HCT116 (cell line): ENCODE data around the gene DYRK1B. TPM values are rescaled to one million over a fixed set of nuclear protein-coding genes. Genes with fewer than 3 reads are reported as not detected.

Source experiments
- ATAC-seq: fragments of 200-7000 bp; cut with Tn5 transposase; 2 replicates; pipeline ENCODE4 v1.9.1; 2020; ENCODE audit warnings: mild to moderate bottlenecking, moderate library complexity
- BruUV-seq: library from RNA; stranded (reverse); fragments of 400-500 nt; replicated peaks from 2 replicates; lab custom pipeline; 2021; lab: Mats Ljungman, UMichigan
- CTCF ChIA-PET: fragments of 300-600 bp; sonication (Branson Sonifier 250); formaldehyde crosslinking; loops from one replicate; lab custom pipeline; 2021; ENCODE audit warnings: antibody characterized with exemption; lab: Charles Lee
- POLR2A ChIA-PET: fragments of 300-600, 350-600 bp; sonication (Branson Sonifier 250); formaldehyde crosslinking; loops from one replicate; lab custom pipeline; 2021; ENCODE audit warnings: antibody characterized with exemption; lab: Charles Lee
- RAD21 ChIA-PET, 2 experiments: fragments of 300-600 bp; sonication (Branson Sonifier 250); formaldehyde crosslinking; loops; one replicate each; lab custom pipeline; 2023; ENCODE audit warnings: low total read pairs in 2 of 2; ENCODE audit not compliant: uncharacterized antibody in 2 of 2, unreplicated experiment in 2 of 2, low non-redundant PET in 1 of 2; lab: Charles Lee
- DNase-seq: peaks from one replicate; pipeline ENCODE4 v3.0.0-alpha.2; 2010; ENCODE audit warnings: low read depth, low spot score
- H2AFZ ChIP-seq: fragments of 200-600 bp; shearing (Covaris generic), sonication (generic); 2 replicates; pipeline ENCODE4 v1.6.1; 2017; ENCODE audit warnings: low read depth, mixed run types, mixed read lengths, antibody characterized with exemption, low read length; ENCODE audit not compliant: poor library complexity, severe bottlenecking
- H3K27ac ChIP-seq: 2 replicates; pipeline ENCODE4 v1.5.1; 2012; ENCODE audit warnings: low read depth, low read length
- H3K27me3 ChIP-seq: fragments of 200-600 bp; sonication (generic); 2 replicates; pipeline ENCODE4 v1.6.1; 2016; ENCODE audit warnings: mixed run types, low read length, mixed read lengths; ENCODE audit not compliant: insufficient read depth
- H3K36me3 ChIP-seq, 2 experiments: fragments of 200-500 bp in 1 of 2; fragments of 200-600 bp in 1 of 2; sonication (Bioruptor generic) in 1 of 2; sonication (generic) in 1 of 2; 2 replicates each; pipeline versions ENCODE4 v1.5.1 to v1.6.1; 2014 to 2016; ENCODE audit warnings: low read length in 2 of 2, inconsistent platforms in 1 of 2, mixed read lengths in 1 of 2, mixed run types in 1 of 2; ENCODE audit not compliant: insufficient read depth in 2 of 2, control insufficient read depth in 1 of 2
- H3K4me1 ChIP-seq, 2 experiments: fragments of 200-600 bp in 1 of 2; sonication (generic) in 1 of 2; 2 replicates each; pipeline versions ENCODE4 v1.5.1 to v1.6.1; 2012 to 2017; ENCODE audit warnings: low read length in 2 of 2, inconsistent platforms in 1 of 2, mild to moderate bottlenecking in 1 of 2, mixed read lengths in 1 of 2, mixed run types in 1 of 2, moderate library complexity in 1 of 2; ENCODE audit not compliant: insufficient read depth in 2 of 2, control insufficient read depth in 1 of 2
- H3K4me2 ChIP-seq: fragments of 200-600 bp; sonication (generic); 2 replicates; pipeline ENCODE4 v1.6.1; 2017; ENCODE audit warnings: mixed run types, low read length, mixed read lengths
- H3K4me3 ChIP-seq, 2 experiments: fragments of 200-600 bp in 1 of 2; sonication (generic) in 1 of 2; replicated peaks in 1 of 2; 2 replicates each; pipeline ENCODE4 v1.5.1; 2011 to 2016; ENCODE audit warnings: low read length in 2 of 2, control low read depth in 1 of 2, low read depth in 1 of 2, mild to moderate bottlenecking in 1 of 2, mixed read lengths in 1 of 2, mixed run types in 1 of 2
- H3K79me2 ChIP-seq: fragments of 200-600 bp; sonication (generic); 2 replicates; pipeline ENCODE4 v1.6.1; 2017; ENCODE audit warnings: mild to moderate bottlenecking, mixed run types, low read length, moderate library complexity, mixed read lengths; ENCODE audit not compliant: insufficient read depth
- H3K9ac ChIP-seq: fragments of 200-600 bp; sonication (generic); 2 replicates; pipeline ENCODE4 v1.6.1; 2016; ENCODE audit warnings: low read length, mixed read lengths
- H3K9me2 ChIP-seq: fragments of 200-600 bp; sonication (generic), shearing (Covaris generic); 2 replicates; pipeline ENCODE4 v1.6.1; 2017; ENCODE audit warnings: mixed run types, mild to moderate bottlenecking, moderate library complexity; ENCODE audit not compliant: insufficient read depth
- H3K9me3 ChIP-seq, 2 experiments: fragments of 200-500 bp in 1 of 2; fragments of 200-600 bp in 1 of 2; sonication (Bioruptor generic) in 1 of 2; sonication (generic) in 1 of 2; 2 replicates each; pipeline ENCODE4 v1.6.1; 2014 to 2017; ENCODE audit warnings: low read length in 2 of 2, mixed read lengths in 2 of 2, inconsistent platforms in 1 of 2, low read depth in 1 of 2, mild to moderate bottlenecking in 1 of 2, mixed run types in 1 of 2, moderate library complexity in 1 of 2; ENCODE audit not compliant: control insufficient read depth in 1 of 2, insufficient read depth in 1 of 2
- H4K20me1 ChIP-seq: fragments of 200-600 bp; sonication (generic), shearing (Covaris generic); 2 replicates; pipeline ENCODE4 v1.6.1; 2017; ENCODE audit warnings: mixed run types, mild to moderate bottlenecking, moderate library complexity; ENCODE audit not compliant: insufficient read depth
- CBX3 ChIP-seq: IDR thresholded peaks from 2 replicates; pipeline ENCODE4 v1.6.1; 2012; ENCODE audit warnings: low read depth
- CEBPB ChIP-seq: IDR thresholded peaks from 2 replicates; pipeline ENCODE4 v1.6.1; 2012; ENCODE audit warnings: low read depth
- ELF1 ChIP-seq: IDR thresholded peaks from 2 replicates; pipeline ENCODE4 v1.6.1; 2012; ENCODE audit warnings: low read depth, borderline replicate concordance
- EZH2 ChIP-seq: fragments of 200-600 bp; sonication (generic); IDR thresholded peaks from 2 replicates; pipeline ENCODE4 v1.6.1; 2017; ENCODE audit warnings: antibody characterized with exemption, mixed run types
- EZH2phosphoT487 ChIP-seq: fragments of 200-600 bp; IDR thresholded peaks from 2 replicates; pipeline ENCODE4 v1.6.1; 2018; ENCODE audit warnings: antibody characterized with exemption, borderline replicate concordance
- FOSL1 ChIP-seq: IDR thresholded peaks from 2 replicates; pipeline ENCODE4 v1.6.1; 2012; ENCODE audit warnings: low read depth
- JUND ChIP-seq: IDR thresholded peaks from 2 replicates; pipeline ENCODE4 v1.6.1; 2012
- SIN3A ChIP-seq: IDR thresholded peaks from 2 replicates; pipeline ENCODE4 v1.6.1; 2012; ENCODE audit warnings: low read depth
- SP1 ChIP-seq: IDR thresholded peaks from 2 replicates; pipeline ENCODE4 v1.6.1; 2012; ENCODE audit warnings: low read depth
- SRF ChIP-seq: IDR thresholded peaks from 2 replicates; pipeline ENCODE4 v1.6.1; 2012; ENCODE audit warnings: low read depth
- ZNF274 ChIP-seq: fragments of 200-500 bp; sonication (Bioruptor generic); IDR thresholded peaks from 2 replicates; pipeline ENCODE4 v1.6.1; 2014; ENCODE audit warnings: mild to moderate bottlenecking, low read depth, low read length, inconsistent platforms
- intact Hi-C: fragments of 100-400 bp; cut with micrococcal nuclease; formaldehyde crosslinking; loops from 2 replicates; pipeline ENCODE4 v1.10.0; 2022
- total RNA-seq: library from RNA; stranded (reverse); gene quantifications from one replicate; pipeline ENCODE4 v1.2.1, GENCODE V29; 2021; ENCODE audit not compliant: unreplicated experiment
- TF ChIP-seq, protein P1 (sequence below): IDR thresholded peaks from 2 replicates; pipeline ENCODE4 v1.6.1; 2012
- TF ChIP-seq, protein P2 (sequence below): IDR thresholded peaks from 2 replicates; pipeline ENCODE4 v1.6.1; 2012
- TF ChIP-seq, protein P3 (sequence below): IDR thresholded peaks from 2 replicates; pipeline ENCODE4 v1.6.1; 2012; ENCODE audit warnings: low read depth

The DYRK1B gene
- total RNA-seq, 1 experiment from 2014 or later = 7.3 TPM

DNA sequence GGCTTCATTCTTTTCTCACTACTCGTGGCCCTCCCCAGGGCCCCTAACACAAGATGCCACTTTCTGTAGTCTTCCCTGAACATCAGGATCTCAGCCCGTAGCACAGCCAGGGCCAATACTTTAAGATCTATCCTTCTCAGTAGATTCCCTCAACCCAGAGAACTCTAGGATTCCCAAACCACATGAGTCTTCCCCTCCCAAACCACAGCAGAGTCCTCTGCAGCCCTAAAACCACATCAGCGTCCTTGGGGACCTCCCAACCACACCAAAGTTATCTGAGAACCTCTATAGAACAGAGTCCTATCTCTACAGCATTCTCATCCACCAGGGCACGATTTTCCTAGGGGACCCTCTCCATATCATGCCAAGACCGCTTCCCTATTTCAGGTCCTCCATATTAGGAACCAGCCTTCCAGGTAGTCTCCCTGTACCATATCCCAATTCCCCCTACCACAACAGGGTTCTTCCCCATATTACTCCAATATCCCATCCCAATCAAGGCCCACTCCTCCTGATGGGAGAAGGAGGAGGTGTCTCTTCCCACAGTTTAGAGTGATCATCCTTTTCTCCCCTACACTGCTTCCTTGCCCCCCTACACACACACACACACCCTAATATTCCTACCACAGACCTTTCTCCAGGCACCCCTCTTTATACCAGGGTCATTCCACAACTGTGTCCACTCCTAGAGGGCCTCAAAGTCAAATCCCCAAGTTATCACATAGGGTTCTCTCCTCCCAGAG, 1.4 kb downstream of the DYRK1B start:
- Histone ChIP-seq H2AFZ (no peak overlapping the region), H3K36me3 (peaks cover 53 to 81% of the 10 kb centered on the region in 2 experiments), H3K9me3 (no peaks in the 10 kb centered on the region), H3K4me2 (no peak overlapping the region), H3K4me1 (no peaks in the 10 kb centered on the region), H3K4me3 (no peak overlapping the region), H3K9me2 (no peaks in the 10 kb centered on the region), H4K20me1 (no peaks in the 10 kb centered on the region; the same call in 1 of the 2 replicates), H3K27ac (no peak overlapping the region), H3K27me3 (no peaks in the 10 kb centered on the region), H3K9ac (no peak overlapping the region), H3K79me2 (peaks cover 16% of the 10 kb centered on the region; the same call in 1 of the 2 replicates)
- BruUV-seq = no TSS peak
- ATAC-seq (no peak), DNase-seq (no peak)
- RAD21 ChIA-PET = no interaction called here
- intact Hi-C loops = no loop called here
- POLR2A ChIA-PET = no interaction called here
- CTCF ChIA-PET = no interaction called here
- no peak for TF ChIP-seq JUND
- TF ChIP-seq SP1 = no peak
- no peak for TF ChIP-seq SIN3A
- no peak for TF ChIP-seq FOSL1
- TF ChIP-seq ELF1 = no peak
- TF ChIP-seq, protein P1, sequence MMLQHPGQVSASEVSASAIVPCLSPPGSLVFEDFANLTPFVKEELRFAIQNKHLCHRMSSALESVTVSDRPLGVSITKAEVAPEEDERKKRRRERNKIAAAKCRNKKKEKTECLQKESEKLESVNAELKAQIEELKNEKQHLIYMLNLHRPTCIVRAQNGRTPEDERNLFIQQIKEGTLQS = no peak
- TF ChIP-seq, protein P2, sequence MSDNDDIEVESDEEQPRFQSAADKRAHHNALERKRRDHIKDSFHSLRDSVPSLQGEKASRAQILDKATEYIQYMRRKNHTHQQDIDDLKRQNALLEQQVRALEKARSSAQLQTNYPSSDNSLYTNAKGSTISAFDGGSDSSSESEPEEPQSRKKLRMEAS = no peak
- no peak for TF ChIP-seq EZH2phosphoT487
- TF ChIP-seq SRF = no peak
- no peak for TF ChIP-seq EZH2
- no peak for TF ChIP-seq CBX3
- TF ChIP-seq, protein P3, sequence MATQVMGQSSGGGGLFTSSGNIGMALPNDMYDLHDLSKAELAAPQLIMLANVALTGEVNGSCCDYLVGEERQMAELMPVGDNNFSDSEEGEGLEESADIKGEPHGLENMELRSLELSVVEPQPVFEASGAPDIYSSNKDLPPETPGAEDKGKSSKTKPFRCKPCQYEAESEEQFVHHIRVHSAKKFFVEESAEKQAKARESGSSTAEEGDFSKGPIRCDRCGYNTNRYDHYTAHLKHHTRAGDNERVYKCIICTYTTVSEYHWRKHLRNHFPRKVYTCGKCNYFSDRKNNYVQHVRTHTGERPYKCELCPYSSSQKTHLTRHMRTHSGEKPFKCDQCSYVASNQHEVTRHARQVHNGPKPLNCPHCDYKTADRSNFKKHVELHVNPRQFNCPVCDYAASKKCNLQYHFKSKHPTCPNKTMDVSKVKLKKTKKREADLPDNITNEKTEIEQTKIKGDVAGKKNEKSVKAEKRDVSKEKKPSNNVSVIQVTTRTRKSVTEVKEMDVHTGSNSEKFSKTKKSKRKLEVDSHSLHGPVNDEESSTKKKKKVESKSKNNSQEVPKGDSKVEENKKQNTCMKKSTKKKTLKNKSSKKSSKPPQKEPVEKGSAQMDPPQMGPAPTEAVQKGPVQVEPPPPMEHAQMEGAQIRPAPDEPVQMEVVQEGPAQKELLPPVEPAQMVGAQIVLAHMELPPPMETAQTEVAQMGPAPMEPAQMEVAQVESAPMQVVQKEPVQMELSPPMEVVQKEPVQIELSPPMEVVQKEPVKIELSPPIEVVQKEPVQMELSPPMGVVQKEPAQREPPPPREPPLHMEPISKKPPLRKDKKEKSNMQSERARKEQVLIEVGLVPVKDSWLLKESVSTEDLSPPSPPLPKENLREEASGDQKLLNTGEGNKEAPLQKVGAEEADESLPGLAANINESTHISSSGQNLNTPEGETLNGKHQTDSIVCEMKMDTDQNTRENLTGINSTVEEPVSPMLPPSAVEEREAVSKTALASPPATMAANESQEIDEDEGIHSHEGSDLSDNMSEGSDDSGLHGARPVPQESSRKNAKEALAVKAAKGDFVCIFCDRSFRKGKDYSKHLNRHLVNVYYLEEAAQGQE = no peak
- TF ChIP-seq ZNF274 = no peak
- TF ChIP-seq CEBPB = no peak
- TF ChIP-seq, all 23 proteins: peak for 0
